Measurements from ENCODE around the gene ZNF426. TPM values are rescaled to one million over a fixed set of nuclear protein-coding genes. Genes with fewer than 3 reads are reported as not detected.

The ZNF426 gene
- total RNA-seq, 1 donor from 2014 or later, result 17.0 TPM

- Mint-ChIP-seq H3K4me1 (ENCODE audit: low read depth) (peaks cover 23% of the 10 kb centered on the region), H3K9me3 (ENCODE audit: low read depth) (peaks cover 54% of the 10 kb centered on the region)
Observed at GRCh38 chr19:9535934-9536333, 2.5 kb downstream of the ZNF426 start.

GRCh38 chr19:9531933-9532332 is 6.5 kb downstream of the ZNF426 start:
- Mint-ChIP-seq H3K9me3 (ENCODE audit: low read depth) (peaks cover 70% of the 10 kb centered on the region), H3K27me3 (ENCODE audit: low read depth) (no peaks in the 10 kb centered on the region), H3K27ac (ENCODE audit: unreplicated experiment) (no peak overlapping the region), H3K4me1 (ENCODE audit: low read depth) (no peaks in the 10 kb centered on the region), H3K36me3 (ENCODE audit: low read depth) (peaks cover 87% of the 10 kb centered on the region), H3K4me3 (ENCODE audit: unreplicated experiment) (no peak overlapping the region)
- TF ChIP-seq CTCF (IDR thresholded peaks at IDR 0.05), result no peak
- DNase-seq (ENCODE audit: low spot score), result no peak

More at GRCh38 chr19:9535934-9536333, 2.5 kb downstream of the ZNF426 start:
- no peak overlapping the region for H3K27ac Mint-ChIP-seq (ENCODE audit: unreplicated experiment)
- no peak for DNase-seq (ENCODE audit: low spot score)
- TF ChIP-seq CTCF (IDR thresholded peaks at IDR 0.05), result no peak
- peaks cover 71% of the 10 kb centered on the region for H3K36me3 Mint-ChIP-seq (ENCODE audit: low read depth)
- H3K4me3 Mint-ChIP-seq (ENCODE audit: unreplicated experiment), result no peak overlapping the region
- no peaks in the 10 kb centered on the region for H3K27me3 Mint-ChIP-seq (ENCODE audit: low read depth)

GRCh38 chr19:9528757-9529336 is 9.6 kb downstream of the ZNF426 start:
- no peak for DNase-seq (ENCODE audit: low spot score)
- H3K27ac Mint-ChIP-seq (ENCODE audit: unreplicated experiment), result no peak overlapping the region
- peaks cover 74% of the 10 kb centered on the region for H3K9me3 Mint-ChIP-seq (ENCODE audit: low read depth)

GRCh38 chr19:9523885-9524474 is 14.5 kb downstream of the ZNF426 start:
- H3K9me3 Mint-ChIP-seq (ENCODE audit: low read depth), result peaks cover 66% of the 10 kb centered on the region
- H3K27ac Mint-ChIP-seq (ENCODE audit: unreplicated experiment), result no peak overlapping the region
- no peaks in the 10 kb centered on the region for H3K4me1 Mint-ChIP-seq (ENCODE audit: low read depth)
- H3K27me3 Mint-ChIP-seq (ENCODE audit: low read depth), result no peaks in the 10 kb centered on the region
- peaks cover 62% of the 10 kb centered on the region for H3K36me3 Mint-ChIP-seq (ENCODE audit: low read depth)
- DNase-seq (ENCODE audit: low spot score), result no peak
- no peak overlapping the region for H3K4me3 Mint-ChIP-seq (ENCODE audit: unreplicated experiment)
- no peak for TF ChIP-seq CTCF (IDR thresholded peaks at IDR 0.05)

More at GRCh38 chr19:9528757-9529336, 9.6 kb downstream of the ZNF426 start:
- Mint-ChIP-seq H3K36me3 (ENCODE audit: low read depth) (peaks cover 82% of the 10 kb centered on the region), H3K27me3 (ENCODE audit: low read depth) (no peaks in the 10 kb centered on the region), H3K4me3 (ENCODE audit: unreplicated experiment) (no peak overlapping the region), H3K4me1 (ENCODE audit: low read depth) (no peaks in the 10 kb centered on the region)
- no peak for TF ChIP-seq CTCF (IDR thresholded peaks at IDR 0.05)

GRCh38 chr19:9507285-9507684 is 31.2 kb downstream of the ZNF426 start:
- no peak for TF ChIP-seq CTCF (IDR thresholded peaks at IDR 0.05)
- H3K36me3 Mint-ChIP-seq (ENCODE audit: low read depth), result peaks cover 7% of the 10 kb centered on the region
- H3K9me3 Mint-ChIP-seq (ENCODE audit: low read depth), result peaks cover 68% of the 10 kb centered on the region
- no peaks in the 10 kb centered on the region for H3K27me3 Mint-ChIP-seq (ENCODE audit: low read depth)
- no peak for DNase-seq (ENCODE audit: low spot score)
- no peaks in the 10 kb centered on the region for H3K4me1 Mint-ChIP-seq (ENCODE audit: low read depth)
- H3K27ac Mint-ChIP-seq (ENCODE audit: unreplicated experiment), result no peak overlapping the region
- no peak overlapping the region for H3K4me3 Mint-ChIP-seq (ENCODE audit: unreplicated experiment)
